K562 (cell line): ENCODE data around the gene ECI1. TPM values are rescaled to one million over a fixed set of nuclear protein-coding genes. Genes with fewer than 3 reads are reported as not detected.

Experiments
- CXXC5 ChIP-seq: fragments of 250-450 bp; sonication (Bioruptor Pico); IDR thresholded peaks from 2 replicates; pipeline ENCODE4 v1.8.0; 2022; ENCODE audit warnings: inconsistent platforms, mild to moderate bottlenecking, moderate library complexity
- ESRRA ChIP-seq: fragments of 450-650 bp; IDR thresholded peaks from 2 replicates; pipeline ENCODE4 v1.6.1; 2014; ENCODE audit warnings: low read depth, mild to moderate bottlenecking, moderate library complexity, borderline replicate concordance
- GABPB2 ChIP-seq: fragments of 250-450 bp; sonication (Bioruptor Pico); conservative IDR thresholded peaks from 2 replicates; pipeline ENCODE4 v1.5.1; 2021; ENCODE audit warnings: mild to moderate bottlenecking
- GATAD2A ChIP-seq: fragments of 450-650 bp; IDR thresholded peaks from 2 replicates; pipeline ENCODE4 v1.6.1; 2017
- GTF2A2 ChIP-seq: IDR thresholded peaks from 2 replicates; pipeline ENCODE4 v1.6.1; 2016; ENCODE audit warnings: mild to moderate bottlenecking, missing genetic modification characterization, missing compliant biosample characterization
- IRF2 ChIP-seq: sonication (generic); formaldehyde crosslinking; IDR thresholded peaks from 2 replicates; pipeline ENCODE4 v1.8.1; 2022; ENCODE audit warnings: mild to moderate bottlenecking, missing genetic modification reagents
- KAT8 ChIP-seq: fragments of 450-650 bp; IDR thresholded peaks from 2 replicates; pipeline ENCODE4 v1.6.1; 2016; ENCODE audit warnings: low read depth, mild to moderate bottlenecking
- KLF10 ChIP-seq: fragments of 250-450 bp; sonication (Bioruptor Pico); IDR thresholded peaks from 2 replicates; pipeline ENCODE4 v1.6.1; 2021; ENCODE audit warnings: matching md5 sums
- LCOR ChIP-seq: sonication (generic); formaldehyde crosslinking; IDR thresholded peaks from 2 replicates; pipeline ENCODE4 v1.8.0; 2022; ENCODE audit warnings: mild to moderate bottlenecking, missing genetic modification reagents
- PHB2 ChIP-seq: fragments of 450-650 bp; IDR thresholded peaks from 2 replicates; pipeline ENCODE4 v1.6.1; 2017; ENCODE audit warnings: low read depth
- PHF8 ChIP-seq: fragments of 200-600 bp; sonication (generic); IDR thresholded peaks from 2 replicates; pipeline ENCODE4 v1.6.1; 2012; ENCODE audit warnings: mixed run types, mild to moderate bottlenecking, inconsistent platforms, low read length, moderate library complexity, borderline replicate concordance
- SP1 ChIP-seq: sonication (generic); formaldehyde crosslinking; IDR thresholded peaks from 2 replicates; pipeline ENCODE4 v1.8.1; 2022; ENCODE audit warnings: mild to moderate bottlenecking, missing genetic modification reagents
- SPI1 ChIP-seq: IDR thresholded peaks from 2 replicates; pipeline ENCODE4 v1.6.1; 2011; ENCODE audit warnings: low read depth, low read length, control low read depth, borderline replicate concordance
- ZC3H8 ChIP-seq: fragments of 450-650 bp; IDR thresholded peaks from 2 replicates; pipeline ENCODE4 v1.6.1; 2017
- ZNF165 ChIP-seq: fragments of 250-450 bp; sonication (Bioruptor Pico); IDR thresholded peaks from 2 replicates; pipeline ENCODE4 v1.4.0; 2020; ENCODE audit warnings: borderline replicate concordance
- ZNF263 ChIP-seq: sonication (generic); formaldehyde crosslinking; IDR thresholded peaks from 2 replicates; pipeline ENCODE4 v1.8.0; 2022; ENCODE audit warnings: mild to moderate bottlenecking, missing genetic modification reagents, borderline replicate concordance
- polyA plus RNA-seq, 8 experiments: library from polyadenylated mRNA; depleted of rRNA in 4 of 8; stranded (reverse) in 5 of 8; unstranded in 3 of 8; fragments of >200 nt; fragmentation: Nextera tagmentation in 2 of 8; fragmentation: Illumina TruSeq in 1 of 8; extraction: Ambion mirVana in 2 of 8; extraction: Trizol in 1 of 8; gene quantifications; 2 replicates each; pipeline versions ENCODE4 v1.2.1 to v1.2.3, GENCODE V29; 2011 to 2014; ENCODE audit warnings: inconsistent platforms in 1 of 8, missing spikeins in 1 of 8
- total RNA-seq, 7 experiments: library from RNA; depleted of rRNA in 6 of 7; stranded (reverse); fragments of >200 nt in 6 of 7; fragmentation: Illumina TruSeq in 2 of 7; extraction: Trizol in 2 of 7; gene quantifications; 2 replicates each; pipeline versions ENCODE4 v1.2.1 to v1.2.3, GENCODE V29; 2011 to 2021; ENCODE audit warnings: low replicate concordance in 1 of 7
- TF ChIP-seq, protein P1 (sequence below): sonication (generic); formaldehyde crosslinking; IDR thresholded peaks from 2 replicates; pipeline ENCODE4 v1.8.0; 2023; ENCODE audit warnings: missing genetic modification reagents, mild to moderate bottlenecking, borderline replicate concordance
- TF ChIP-seq, protein P2 (sequence below): sonication (generic); formaldehyde crosslinking; IDR thresholded peaks from 2 replicates; pipeline ENCODE4 v1.8.1; 2023; ENCODE audit warnings: mild to moderate bottlenecking, missing genetic modification reagents
- TF ChIP-seq, protein P3 (sequence below): sonication (generic); formaldehyde crosslinking; IDR thresholded peaks from 2 replicates; pipeline ENCODE4 v1.8.0; 2023; ENCODE audit warnings: mild to moderate bottlenecking, missing genetic modification reagents
- TF ChIP-seq, protein P4 (sequence below): IDR thresholded peaks from 2 replicates; pipeline ENCODE4 v1.6.1; 2011; ENCODE audit not compliant: insufficient read length; ENCODE audit errors: extremely low read depth

ECI1 gene
- total and polyA plus RNA-seq, 9 of the 15 experiments (the other 6 are each of a cell fraction or from before 2014, with no cell fraction given) = 4.7 to 189 (median 54.0) TPM

DNA sequence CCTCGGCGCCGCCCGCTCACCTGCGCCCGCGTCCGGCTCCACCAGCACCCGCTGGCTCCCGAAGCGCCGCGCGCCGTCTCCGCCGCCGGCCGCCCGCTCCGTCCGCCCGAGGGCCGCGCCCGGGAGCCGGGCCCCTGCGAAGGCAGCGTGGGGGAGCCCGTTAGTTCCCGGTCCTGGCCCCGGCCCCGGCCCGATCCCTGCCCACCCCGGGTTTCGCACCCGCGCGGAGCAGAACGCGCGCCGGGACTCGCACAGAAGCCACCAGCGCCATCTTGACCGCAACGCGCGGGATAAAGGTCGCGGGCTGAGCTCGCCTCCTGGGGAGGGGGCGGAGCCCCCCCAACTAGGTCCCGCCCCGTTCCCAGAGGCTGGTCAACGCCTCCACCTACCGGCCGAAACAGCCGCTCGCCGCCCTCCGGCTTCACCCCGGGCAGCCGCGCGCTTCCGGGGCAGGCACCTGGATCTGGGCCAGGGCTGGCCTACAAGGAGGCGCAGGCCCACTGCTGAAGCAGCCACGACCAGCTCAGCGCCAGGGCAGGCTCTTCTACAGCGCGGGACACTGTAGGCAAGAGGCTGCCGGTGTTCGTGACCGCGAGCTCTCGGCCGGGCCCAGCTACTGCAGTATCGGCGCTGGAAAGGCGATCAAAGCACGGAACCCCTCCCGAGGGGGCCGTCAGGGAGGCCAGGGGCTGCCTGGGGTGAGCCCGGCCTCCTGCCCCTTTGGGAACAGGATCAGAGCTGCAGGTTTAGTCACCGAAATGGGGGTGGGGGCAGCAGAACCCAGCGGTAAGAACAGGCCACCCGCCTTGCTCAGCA is at the start of gene ECI1 (continued):
- TF ChIP-seq, protein P1, sequence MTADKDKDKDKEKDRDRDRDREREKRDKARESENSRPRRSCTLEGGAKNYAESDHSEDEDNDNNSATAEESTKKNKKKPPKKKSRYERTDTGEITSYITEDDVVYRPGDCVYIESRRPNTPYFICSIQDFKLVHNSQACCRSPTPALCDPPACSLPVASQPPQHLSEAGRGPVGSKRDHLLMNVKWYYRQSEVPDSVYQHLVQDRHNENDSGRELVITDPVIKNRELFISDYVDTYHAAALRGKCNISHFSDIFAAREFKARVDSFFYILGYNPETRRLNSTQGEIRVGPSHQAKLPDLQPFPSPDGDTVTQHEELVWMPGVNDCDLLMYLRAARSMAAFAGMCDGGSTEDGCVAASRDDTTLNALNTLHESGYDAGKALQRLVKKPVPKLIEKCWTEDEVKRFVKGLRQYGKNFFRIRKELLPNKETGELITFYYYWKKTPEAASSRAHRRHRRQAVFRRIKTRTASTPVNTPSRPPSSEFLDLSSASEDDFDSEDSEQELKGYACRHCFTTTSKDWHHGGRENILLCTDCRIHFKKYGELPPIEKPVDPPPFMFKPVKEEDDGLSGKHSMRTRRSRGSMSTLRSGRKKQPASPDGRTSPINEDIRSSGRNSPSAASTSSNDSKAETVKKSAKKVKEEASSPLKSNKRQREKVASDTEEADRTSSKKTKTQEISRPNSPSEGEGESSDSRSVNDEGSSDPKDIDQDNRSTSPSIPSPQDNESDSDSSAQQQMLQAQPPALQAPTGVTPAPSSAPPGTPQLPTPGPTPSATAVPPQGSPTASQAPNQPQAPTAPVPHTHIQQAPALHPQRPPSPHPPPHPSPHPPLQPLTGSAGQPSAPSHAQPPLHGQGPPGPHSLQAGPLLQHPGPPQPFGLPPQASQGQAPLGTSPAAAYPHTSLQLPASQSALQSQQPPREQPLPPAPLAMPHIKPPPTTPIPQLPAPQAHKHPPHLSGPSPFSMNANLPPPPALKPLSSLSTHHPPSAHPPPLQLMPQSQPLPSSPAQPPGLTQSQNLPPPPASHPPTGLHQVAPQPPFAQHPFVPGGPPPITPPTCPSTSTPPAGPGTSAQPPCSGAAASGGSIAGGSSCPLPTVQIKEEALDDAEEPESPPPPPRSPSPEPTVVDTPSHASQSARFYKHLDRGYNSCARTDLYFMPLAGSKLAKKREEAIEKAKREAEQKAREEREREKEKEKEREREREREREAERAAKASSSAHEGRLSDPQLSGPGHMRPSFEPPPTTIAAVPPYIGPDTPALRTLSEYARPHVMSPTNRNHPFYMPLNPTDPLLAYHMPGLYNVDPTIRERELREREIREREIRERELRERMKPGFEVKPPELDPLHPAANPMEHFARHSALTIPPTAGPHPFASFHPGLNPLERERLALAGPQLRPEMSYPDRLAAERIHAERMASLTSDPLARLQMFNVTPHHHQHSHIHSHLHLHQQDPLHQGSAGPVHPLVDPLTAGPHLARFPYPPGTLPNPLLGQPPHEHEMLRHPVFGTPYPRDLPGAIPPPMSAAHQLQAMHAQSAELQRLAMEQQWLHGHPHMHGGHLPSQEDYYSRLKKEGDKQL (CRISPR knock-in tag) = no peak
- peak; percentile 96 for TF ChIP-seq SP1 (CRISPR knock-in tag)
- no peak for TF ChIP-seq ZC3H8
- TF ChIP-seq, protein P2, sequence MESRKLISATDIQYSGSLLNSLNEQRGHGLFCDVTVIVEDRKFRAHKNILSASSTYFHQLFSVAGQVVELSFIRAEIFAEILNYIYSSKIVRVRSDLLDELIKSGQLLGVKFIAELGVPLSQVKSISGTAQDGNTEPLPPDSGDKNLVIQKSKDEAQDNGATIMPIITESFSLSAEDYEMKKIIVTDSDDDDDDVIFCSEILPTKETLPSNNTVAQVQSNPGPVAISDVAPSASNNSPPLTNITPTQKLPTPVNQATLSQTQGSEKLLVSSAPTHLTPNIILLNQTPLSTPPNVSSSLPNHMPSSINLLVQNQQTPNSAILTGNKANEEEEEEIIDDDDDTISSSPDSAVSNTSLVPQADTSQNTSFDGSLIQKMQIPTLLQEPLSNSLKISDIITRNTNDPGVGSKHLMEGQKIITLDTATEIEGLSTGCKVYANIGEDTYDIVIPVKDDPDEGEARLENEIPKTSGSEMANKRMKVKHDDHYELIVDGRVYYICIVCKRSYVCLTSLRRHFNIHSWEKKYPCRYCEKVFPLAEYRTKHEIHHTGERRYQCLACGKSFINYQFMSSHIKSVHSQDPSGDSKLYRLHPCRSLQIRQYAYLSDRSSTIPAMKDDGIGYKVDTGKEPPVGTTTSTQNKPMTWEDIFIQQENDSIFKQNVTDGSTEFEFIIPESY (CRISPR knock-in tag) = peak; percentile 66
- no peak for TF ChIP-seq KAT8
- TF ChIP-seq, protein P3, sequence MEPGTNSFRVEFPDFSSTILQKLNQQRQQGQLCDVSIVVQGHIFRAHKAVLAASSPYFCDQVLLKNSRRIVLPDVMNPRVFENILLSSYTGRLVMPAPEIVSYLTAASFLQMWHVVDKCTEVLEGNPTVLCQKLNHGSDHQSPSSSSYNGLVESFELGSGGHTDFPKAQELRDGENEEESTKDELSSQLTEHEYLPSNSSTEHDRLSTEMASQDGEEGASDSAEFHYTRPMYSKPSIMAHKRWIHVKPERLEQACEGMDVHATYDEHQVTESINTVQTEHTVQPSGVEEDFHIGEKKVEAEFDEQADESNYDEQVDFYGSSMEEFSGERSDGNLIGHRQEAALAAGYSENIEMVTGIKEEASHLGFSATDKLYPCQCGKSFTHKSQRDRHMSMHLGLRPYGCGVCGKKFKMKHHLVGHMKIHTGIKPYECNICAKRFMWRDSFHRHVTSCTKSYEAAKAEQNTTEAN = no peak
- TF ChIP-seq KLF10 (CRISPR knock-in tag) = no peak
- peak; percentile 98 for TF ChIP-seq ESRRA
- no peak for TF ChIP-seq IRF2 (CRISPR knock-in tag)
- TF ChIP-seq SPI1 = no peak
- 0 out of 2 replicates have a peak, but pooled peaks have one; percentile 61 for TF ChIP-seq LCOR (CRISPR knock-in tag)
- TF ChIP-seq GABPB2 = no peak
- peak; percentile 94; the same call in 1 of the 2 replicates for TF ChIP-seq ZNF165
- TF ChIP-seq PHF8 = peak; percentile 72; the same call in 1 of the 2 replicates
- TF ChIP-seq ZNF263 = no peak
- no peak for TF ChIP-seq GTF2A2 (tag)
- TF ChIP-seq CXXC5 (CRISPR knock-in tag) = peak; percentile 85
- TF ChIP-seq, protein P4, sequence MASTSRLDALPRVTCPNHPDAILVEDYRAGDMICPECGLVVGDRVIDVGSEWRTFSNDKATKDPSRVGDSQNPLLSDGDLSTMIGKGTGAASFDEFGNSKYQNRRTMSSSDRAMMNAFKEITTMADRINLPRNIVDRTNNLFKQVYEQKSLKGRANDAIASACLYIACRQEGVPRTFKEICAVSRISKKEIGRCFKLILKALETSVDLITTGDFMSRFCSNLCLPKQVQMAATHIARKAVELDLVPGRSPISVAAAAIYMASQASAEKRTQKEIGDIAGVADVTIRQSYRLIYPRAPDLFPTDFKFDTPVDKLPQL = no peak
- no peak for TF ChIP-seq PHB2
- TF ChIP-seq GATAD2A = no peak
